ENCODE measurements around the gene PDE1A.

Gene PDE1A

DNA sequence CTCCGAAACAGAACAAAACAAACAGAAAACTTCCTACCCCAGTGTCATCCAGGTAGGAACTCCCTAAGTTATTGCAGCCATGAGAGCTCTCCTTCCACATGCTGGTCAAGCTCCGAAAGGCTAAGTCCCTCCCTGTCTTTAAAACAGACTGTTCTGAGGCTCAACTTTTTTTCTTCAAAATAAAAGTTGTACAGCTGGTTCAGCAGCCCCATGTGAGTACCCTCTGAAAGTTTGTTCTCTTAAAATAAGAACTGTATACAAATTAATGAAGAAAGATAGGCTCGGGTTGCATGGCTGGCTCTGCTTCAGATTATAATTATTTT, at the start of gene PDE1A:
Gene PDE1A, minus strand, starts transcription at position 119 of the 323 bp plus-strand sequence.
- no peak for DNase-seq

- no peak for DNase-seq
These were observed 46.8 kb upstream of the PDE1A start for GRCh38 chr2:182473635-182474034.

DNA sequence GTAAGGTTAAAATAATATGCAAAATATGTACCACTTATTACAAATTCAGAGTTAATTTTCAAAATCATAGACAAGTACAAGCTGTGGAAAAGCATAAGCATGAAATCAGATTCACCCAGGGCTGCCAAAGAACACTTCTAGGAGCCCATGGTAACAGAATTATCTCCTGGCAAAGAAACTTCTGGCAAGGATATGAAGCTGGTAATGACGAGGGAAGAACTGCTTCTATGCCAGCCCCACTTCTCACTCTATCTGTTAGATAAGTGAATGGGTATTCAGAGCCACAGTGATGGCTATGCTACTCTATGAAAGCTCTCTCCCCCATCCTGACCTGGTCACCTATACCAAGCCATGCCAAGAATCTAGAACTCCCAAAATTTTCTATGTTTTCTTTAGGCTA, 36.9 kb upstream of the PDE1A start:
- DNase-seq, result no peak

DNA sequence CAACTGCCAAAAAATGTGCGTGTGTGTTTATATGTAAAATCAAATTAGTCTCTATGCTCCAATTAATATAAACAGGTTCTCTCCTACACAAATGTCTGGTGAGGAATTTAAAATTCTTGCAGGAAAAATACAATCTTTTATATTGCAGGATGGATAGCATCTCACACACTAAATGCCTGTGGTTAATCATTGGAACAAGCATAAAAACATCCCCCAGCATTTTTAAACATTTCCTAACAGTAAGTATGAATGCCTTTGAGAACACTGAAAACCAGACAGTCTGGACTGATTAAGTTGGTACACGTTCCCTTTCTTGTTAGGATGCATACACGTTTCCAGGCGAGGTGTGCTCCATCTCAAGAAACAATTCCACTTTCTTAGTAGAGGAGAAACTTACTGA, 29.9 kb upstream of the PDE1A start:
- no peak for DNase-seq

DNA sequence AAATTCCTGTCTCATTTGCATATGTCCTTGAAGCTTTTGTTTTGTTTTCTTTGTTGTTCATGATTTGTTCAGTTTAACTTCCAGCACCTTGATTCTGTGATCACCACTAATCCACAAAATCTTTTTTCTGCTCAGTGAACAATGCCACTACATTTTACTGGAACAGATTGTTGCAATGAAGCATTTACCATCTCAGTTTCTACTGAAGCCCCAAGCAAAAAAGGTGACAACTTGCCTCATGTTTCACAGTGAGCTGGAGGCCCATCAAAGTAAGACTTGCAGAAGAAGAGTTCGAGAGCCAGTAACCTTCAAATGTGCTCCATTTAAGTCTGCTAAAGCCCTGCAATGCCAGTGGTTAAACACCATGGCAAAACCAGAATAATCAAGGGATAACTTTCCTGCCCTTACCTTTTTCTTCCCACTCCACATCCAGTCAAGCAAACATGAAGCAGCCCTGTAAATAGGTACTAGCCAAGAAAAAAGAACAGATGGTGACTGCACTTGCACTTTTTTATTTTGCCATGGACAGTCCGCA, 25.7 kb upstream of the PDE1A start:
- no peak for DNase-seq

DNA sequence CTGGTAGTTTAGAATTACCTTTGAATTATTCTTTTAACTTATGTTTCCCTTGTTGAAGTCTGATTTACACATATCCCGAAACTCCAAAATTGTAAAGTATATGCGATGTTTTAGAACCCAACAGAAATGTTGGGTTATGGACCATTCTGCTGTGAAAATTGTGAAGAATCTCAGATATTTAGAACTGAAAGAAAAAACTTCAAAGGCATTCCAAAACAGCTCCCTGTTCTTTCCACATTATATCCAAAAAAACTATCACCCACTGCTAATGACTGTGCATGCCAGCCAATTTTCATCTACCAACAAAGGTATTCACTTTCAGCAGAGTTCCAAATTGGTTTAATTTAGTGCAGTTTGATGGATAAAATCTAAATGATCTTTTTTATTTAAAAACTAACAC, 21.5 kb upstream of the PDE1A start:
- no peak for DNase-seq

- DNase-seq, result no peak
These were observed 21.0 kb upstream of the PDE1A start for GRCh38 chr2:182447863-182448262.

DNA sequence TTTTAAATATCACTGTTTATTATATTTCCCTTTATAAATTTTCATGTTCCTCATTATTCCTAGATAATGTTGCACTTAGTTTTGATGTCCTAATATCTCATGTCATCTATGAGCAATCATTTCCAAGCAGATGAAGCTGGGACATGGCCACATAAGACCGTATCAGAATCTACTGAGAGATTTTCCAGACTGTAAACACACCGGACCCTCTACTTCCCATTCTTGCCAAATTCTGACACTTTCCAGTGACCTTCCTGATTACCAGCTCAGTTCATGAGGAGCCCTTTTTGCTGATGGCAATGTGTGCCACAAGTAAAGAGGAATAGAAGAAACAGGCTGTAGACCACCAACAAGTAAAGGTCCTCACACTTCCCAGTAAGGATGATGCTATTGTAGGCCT, 20.3 kb upstream of the PDE1A start:
- DNase-seq, result no peak

- no peak for DNase-seq
These were observed 19.3 kb upstream of the PDE1A start for GRCh38 chr2:182446087-182446486.

GRCh38 chr2:182445391-182445965, 18.6 kb upstream of the PDE1A start:
- DNase-seq, result no peak

- DNase-seq, result no peak
These were observed 18.0 kb upstream of the PDE1A start for GRCh38 chr2:182444806-182445205.

DNA sequence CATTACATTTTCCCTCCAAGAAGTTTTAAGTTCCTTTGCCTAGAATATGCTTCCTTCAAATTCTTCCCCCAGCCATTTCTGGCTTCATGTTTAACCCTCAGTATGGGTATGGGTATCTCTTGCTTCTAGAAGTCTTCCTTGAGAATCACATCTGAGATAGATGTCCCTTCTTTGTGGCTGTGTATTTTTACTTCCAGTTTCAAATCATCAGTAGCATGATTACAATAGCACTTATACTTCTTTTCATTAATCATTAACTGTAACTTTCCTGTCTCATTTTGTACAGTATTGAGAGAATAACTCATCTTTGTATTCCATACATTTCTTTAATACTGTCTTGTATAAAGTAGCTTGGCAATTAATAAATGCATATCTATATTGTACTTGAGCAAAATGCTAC, 17.3 kb upstream of the PDE1A start:
- no peak for DNase-seq

- no peak for DNase-seq
These were observed 9.4 kb upstream of the PDE1A start for GRCh38 chr2:182436252-182436651.

GRCh38 chr2:182435754-182436153, 8.9 kb upstream of the PDE1A start:
- no peak for DNase-seq

DNA sequence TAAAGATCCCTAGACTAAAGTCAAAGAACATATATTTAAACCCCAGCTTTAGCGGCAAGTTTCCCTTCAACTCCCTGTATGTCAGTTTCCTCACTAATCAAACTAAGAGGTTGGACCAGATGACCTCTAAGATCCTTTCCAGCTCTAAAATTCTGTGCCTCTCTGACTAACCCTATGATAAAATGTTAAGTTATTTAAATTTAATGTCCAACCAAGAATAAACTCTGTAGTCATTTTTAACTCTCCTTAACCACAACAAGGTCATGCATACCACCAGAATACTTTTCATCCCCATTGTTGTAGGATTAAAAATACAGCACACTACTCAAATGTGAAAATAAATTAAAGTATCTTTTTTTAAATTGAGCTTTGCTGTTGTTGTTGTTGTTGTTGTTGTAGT, 5.2 kb upstream of the PDE1A start:
- DNase-seq, result no peak

GRCh38 chr2:182428476-182428875, 1.6 kb upstream of the PDE1A start:
- no peak for DNase-seq

GRCh38 chr2:182426082-182426917, 536 bp downstream of the PDE1A start:
- DNase-seq, result no peak

DNA sequence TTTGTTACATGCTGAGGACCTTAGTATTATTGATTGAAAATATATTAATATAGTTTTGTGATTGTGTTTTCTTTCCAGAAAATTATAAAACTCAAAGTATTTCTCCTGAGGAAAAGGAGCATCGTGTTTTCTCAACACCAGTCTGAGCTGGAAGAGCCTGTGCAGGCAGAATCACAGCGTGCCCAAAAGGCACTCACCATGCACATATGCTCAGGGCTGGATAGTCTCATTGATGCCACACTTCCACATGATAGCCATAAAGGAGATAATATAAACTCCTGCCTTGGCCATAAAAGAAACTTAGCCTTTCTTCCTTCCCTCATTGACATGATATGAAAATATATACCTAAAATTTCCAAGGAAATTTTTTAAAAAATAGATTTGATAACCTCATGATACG, 4.0 kb downstream of the PDE1A start:
- DNase-seq, result no peak

GRCh38 chr2:182420669-182421068, 6.2 kb downstream of the PDE1A start:
- DNase-seq, result no peak

DNA sequence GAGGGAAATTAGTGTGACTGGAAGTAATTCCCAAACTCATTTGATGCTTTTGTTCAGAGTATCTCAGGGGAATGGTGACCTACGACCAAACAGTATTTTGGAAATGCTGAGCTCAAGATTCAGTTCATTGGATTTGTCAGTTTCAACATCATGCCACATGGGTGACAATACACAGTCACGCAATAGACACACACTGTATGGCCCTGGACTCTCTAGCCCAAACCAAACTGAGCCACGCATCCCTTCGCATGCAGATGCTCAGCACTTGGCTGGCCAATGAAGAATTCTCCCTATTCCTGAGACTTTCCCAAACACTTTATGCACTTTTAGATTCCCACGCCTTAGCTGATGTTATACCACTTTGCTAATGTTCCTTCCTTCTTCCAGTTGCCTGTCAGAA, 10.0 kb downstream of the PDE1A start:
- DNase-seq, result no peak

DNA sequence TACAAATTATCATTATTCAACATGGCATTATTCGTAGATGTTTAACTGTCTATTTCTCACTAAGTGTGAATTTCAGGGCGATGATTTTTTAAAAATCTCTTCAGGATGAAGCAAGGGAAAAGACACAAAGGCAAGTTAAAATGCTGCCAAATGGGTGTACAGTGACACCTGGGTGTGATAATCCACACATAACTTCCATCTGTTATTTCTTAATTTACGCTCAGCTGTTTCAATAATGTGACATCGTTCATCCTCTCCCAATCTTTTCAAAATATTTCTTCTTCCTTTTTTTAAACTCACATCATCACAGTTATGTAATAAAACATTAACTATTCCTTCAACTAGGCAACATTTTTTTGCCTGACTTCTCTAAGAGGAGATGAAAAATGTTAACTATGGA, 10.6 kb downstream of the PDE1A start:
- DNase-seq, result no peak

DNA sequence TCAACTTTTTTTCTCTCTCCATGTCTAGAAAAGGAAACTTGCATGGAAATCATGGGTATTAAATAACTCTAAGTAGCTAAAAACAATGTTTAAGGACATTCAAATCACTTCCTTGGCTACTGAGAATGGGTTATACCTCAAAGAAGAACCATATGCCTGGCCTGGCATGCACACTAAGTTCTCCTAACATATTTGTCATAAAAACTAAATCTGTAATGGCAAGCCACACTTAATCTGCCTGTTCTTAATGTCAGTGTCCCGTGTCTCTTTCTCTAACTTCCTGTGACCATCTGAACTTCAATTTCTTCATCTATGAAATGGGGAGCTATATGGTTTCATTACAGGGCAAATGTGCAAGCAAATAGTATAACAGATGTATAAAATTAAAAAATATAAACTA, 11.1 kb downstream of the PDE1A start:
- DNase-seq, result no peak

GRCh38 chr2:182412858-182413257, 14.0 kb downstream of the PDE1A start:
- DNase-seq, result no peak

DNA sequence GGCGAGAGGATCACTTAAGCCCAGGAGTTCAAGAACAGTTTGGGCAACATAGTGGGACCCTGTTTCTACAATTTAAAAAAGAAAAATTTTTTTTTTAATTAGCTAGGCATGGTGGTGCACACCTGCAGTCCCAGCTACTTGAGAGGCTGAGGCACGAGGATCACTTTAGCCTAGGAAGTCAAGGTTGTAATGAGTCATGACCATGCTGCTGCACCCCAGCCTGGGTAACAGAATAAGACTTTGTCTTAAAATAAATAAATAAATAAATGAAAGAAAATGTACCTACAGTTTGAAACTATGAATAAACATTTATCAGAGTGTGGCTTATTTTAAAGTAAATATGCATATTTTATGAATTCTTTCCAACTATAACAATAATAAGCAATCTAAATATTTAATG, 16.7 kb downstream of the PDE1A start:
- DNase-seq, result no peak

- DNase-seq, result no peak
These were observed 20.6 kb downstream of the PDE1A start for GRCh38 chr2:182406221-182406620.

All from NCI-H187 treated with DMSO at 0.1 percent for 48 hours (cell line).